Activated naive CD8-positive, alpha-beta T cell treated with anti-CD3 and anti-CD28 coated beads, Interleukin-2, amount 10 ng/mL, durations not matched to agents 7 days and 5 days (primary cell): ENCODE measurements around the gene NOTUM. TPM values are rescaled to one million over a fixed set of nuclear protein-coding genes. Genes with fewer than 3 reads are reported as not detected.

ENCODE experiments used
- ATAC-seq: fragments of 150-1000 bp; cut with Tn5 transposase; one replicate; pipeline ENCODE4 v1.10.0; 2021; ENCODE audit warnings: low read depth, moderate library complexity
- POLR2A ChIA-PET: fragments of 350-600 bp; sonication (Branson Sonifier 250); formaldehyde crosslinking; loops from one replicate; lab custom pipeline; 2021; ENCODE audit warnings: antibody characterized with exemption; lab: Charles Lee
- DNase-seq: peaks from one replicate; pipeline ENCODE4 v3.0.0; 2021
- H3K27ac Mint-ChIP-seq: one replicate; pipeline ENCODE4 v1.8.0; 2022; ENCODE audit warnings: mild to moderate bottlenecking, mixed read lengths
- H3K27me3 Mint-ChIP-seq: one replicate; pipeline ENCODE4 v1.8.0; 2022; ENCODE audit warnings: mild to moderate bottlenecking, moderate library complexity, mixed read lengths
- H3K36me3 Mint-ChIP-seq: one replicate; pipeline ENCODE4 v1.8.0; 2021; ENCODE audit warnings: mild to moderate bottlenecking, mixed read lengths
- H3K4me1 Mint-ChIP-seq: one replicate; pipeline ENCODE4 v1.8.0; 2021; ENCODE audit warnings: mixed read lengths
- H3K4me3 Mint-ChIP-seq: one replicate; pipeline ENCODE4 v1.8.0; 2022; ENCODE audit warnings: mild to moderate bottlenecking, moderate library complexity, mixed read lengths
- H3K9me3 Mint-ChIP-seq: one replicate; pipeline ENCODE4 v1.8.0; 2021; ENCODE audit warnings: mixed read lengths
- total RNA-seq, 2 experiments: library from RNA; stranded (reverse); gene quantifications; one replicate each; pipeline ENCODE4 v1.2.3, GENCODE V29; 2021

NOTUM gene
- total RNA-seq, 2 experiments from 2014 or later = 0.25 to 0.26 TPM

- no peak overlapping the region for H3K27ac Mint-ChIP-seq
- no peaks in the 10 kb centered on the region for H3K36me3 Mint-ChIP-seq
- DNase-seq = no peak
- H3K4me1 Mint-ChIP-seq = peaks cover 22% of the 10 kb centered on the region
- H3K9me3 Mint-ChIP-seq = no peaks in the 10 kb centered on the region
- POLR2A ChIA-PET = interaction anchor here (3.4 to 3.7 kb wide), 2 partner anchors 12 to 37 kb away, joined by 15 to 20 read pairs; partner anchors contain the start of genes ALYREF and ANAPC11
- ATAC-seq = no peak
- peak overlapping the region; percentile 51 for H3K4me3 Mint-ChIP-seq
- H3K27me3 Mint-ChIP-seq = no peaks in the 10 kb centered on the region
Observed at GRCh38 chr17:81929253-81930141, 31.5 kb downstream of the NOTUM start.

- no peaks in the 10 kb centered on the region for H3K9me3 Mint-ChIP-seq
- no peak overlapping the region for H3K27ac Mint-ChIP-seq
- H3K4me1 Mint-ChIP-seq = peaks cover 20% of the 10 kb centered on the region
- no peak for ATAC-seq
- H3K27me3 Mint-ChIP-seq = no peaks in the 10 kb centered on the region
- POLR2A ChIA-PET = interaction anchor here (0.9 to 3.7 kb wide), 6 partner anchors 9 to 245 kb away, joined by 3 to 20 read pairs (median 6); partner anchors contain the start of genes ALYREF, ANAPC11, ARHGDIA and ARL16
- peak overlapping the region; percentile 67 for H3K4me3 Mint-ChIP-seq
- no peak for DNase-seq
- H3K36me3 Mint-ChIP-seq = no peaks in the 10 kb centered on the region
Observed at GRCh38 chr17:81928544-81929252, 32.3 kb downstream of the NOTUM start.

- H3K4me3 Mint-ChIP-seq = peak within 1 kb of the TSS; percentile 91
- POLR2A ChIA-PET = interaction anchor here (0.5 to 3.7 kb wide), 13 partner anchors 10 to 244 kb away, joined by 3 to 20 read pairs (median 4); partner anchors contain the start of genes ALYREF, ANAPC11, ARHGDIA and ARL16
- H3K9me3 Mint-ChIP-seq = no peaks in the 10 kb centered on the region
- ATAC-seq = peak; percentile 72
- H3K4me1 Mint-ChIP-seq = peaks cover 16% of the 10 kb centered on the region
- no peaks in the 10 kb centered on the region for H3K27me3 Mint-ChIP-seq
- no peaks in the 10 kb centered on the region for H3K36me3 Mint-ChIP-seq
- peak within 1 kb of the TSS; percentile 88 for H3K27ac Mint-ChIP-seq
- DNase-seq = peak; percentile 97
Observed at GRCh38 chr17:81927653-81928543, 33.1 kb downstream of the NOTUM start, which contains the start of gene MAFG. TSS of gene MAFG (minus strand) at chr17:81927735. CDS start at chr17:81923185, 4,550 bp downstream.

DNA sequence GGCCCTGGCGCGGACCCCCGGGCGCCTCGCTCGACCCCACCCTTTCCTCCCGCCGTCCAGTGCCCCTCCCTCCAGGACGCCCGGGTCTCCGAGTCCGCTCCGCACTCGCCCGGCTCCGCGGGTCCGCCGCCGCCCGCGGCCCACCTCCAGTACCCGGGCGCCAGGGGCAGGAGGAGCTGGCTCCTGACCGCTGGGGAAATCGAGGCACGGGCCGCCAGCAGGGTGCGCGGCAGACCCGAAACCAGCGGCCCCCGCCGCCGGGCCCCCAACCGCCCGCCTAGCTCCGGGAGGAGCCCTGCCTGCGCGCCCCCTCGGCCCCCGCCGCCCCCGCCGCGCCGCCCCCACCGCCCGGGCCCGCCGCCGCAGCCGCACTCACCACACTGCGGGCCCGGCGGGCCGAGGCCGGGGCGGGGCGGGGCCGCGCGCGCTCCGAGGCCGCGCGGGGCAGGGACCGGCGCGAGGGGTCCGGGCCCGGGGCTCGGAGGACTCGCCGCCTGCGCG lies 33.8 kb downstream of the NOTUM start:
- no peak overlapping the region for H3K4me3 Mint-ChIP-seq
- no peaks in the 10 kb centered on the region for H3K9me3 Mint-ChIP-seq
- no peak overlapping the region for H3K27ac Mint-ChIP-seq
- POLR2A ChIA-PET = interaction anchor here (0.5 to 3.7 kb wide), 14 partner anchors 9 to 119 kb away, joined by 3 to 20 read pairs (median 4); partner anchors contain the start of genes ALYREF, ANAPC11, ARHGDIA and DCXR
- DNase-seq (no peak), ATAC-seq (peak; percentile 4)
- H3K4me1 Mint-ChIP-seq = peaks cover 15% of the 10 kb centered on the region
- no peaks in the 10 kb centered on the region for H3K27me3 Mint-ChIP-seq
- no peaks in the 10 kb centered on the region for H3K36me3 Mint-ChIP-seq

DNA sequence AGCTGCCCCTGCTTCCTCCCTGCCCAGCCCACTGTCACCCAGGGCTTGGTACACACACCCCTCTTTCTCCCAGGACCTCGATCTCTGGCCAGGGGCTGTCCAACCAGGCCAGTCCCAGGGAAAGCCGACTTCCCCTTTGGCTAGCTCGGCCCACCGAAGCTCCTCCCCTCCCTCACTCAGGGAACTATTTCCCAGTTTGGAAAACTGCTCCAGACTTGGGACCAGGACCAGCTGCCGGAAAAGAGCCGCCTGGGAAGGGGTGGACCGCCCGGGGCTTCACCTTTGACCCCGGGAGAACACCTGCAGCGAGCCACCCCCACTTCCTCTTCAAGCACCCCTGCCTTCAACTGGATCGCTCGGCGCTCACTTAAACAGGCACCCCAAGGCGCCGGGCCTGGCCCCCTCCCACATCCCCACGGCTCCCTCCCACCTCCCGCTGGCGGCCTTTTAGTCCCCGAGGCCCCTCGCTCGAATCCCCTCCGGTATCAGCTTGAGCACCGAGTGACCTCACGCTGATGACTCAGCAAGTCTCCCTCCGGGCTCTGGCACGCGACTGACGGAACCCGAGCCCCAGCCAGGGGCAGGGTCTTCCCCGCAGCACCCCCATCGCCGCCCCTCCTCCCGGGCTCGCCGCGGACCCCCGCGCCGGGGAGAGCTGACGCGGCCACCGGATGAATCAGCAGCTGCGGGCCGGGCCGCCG lies 34.4 kb downstream of the NOTUM start:
- Mint-ChIP-seq H3K4me1 (peaks cover 15% of the 10 kb centered on the region), H3K36me3 (no peaks in the 10 kb centered on the region), H3K27me3 (no peaks in the 10 kb centered on the region), H3K4me3 (peak overlapping the region; percentile 91), H3K27ac (peak overlapping the region; percentile 88), H3K9me3 (no peaks in the 10 kb centered on the region)
- POLR2A ChIA-PET = interaction anchor here (0.5 to 3.7 kb wide), 14 partner anchors 9 to 111 kb away, joined by 3 to 20 read pairs (median 5); partner anchors contain the start of genes ALYREF, ANAPC11, ARHGDIA and DCXR
- ATAC-seq = peak; percentile 38
- DNase-seq = peak; percentile 62

- peak; percentile 19 for ATAC-seq
- Mint-ChIP-seq H3K4me3 (peak overlapping the region; percentile 91), H3K27ac (peak overlapping the region; percentile 88), H3K4me1 (peaks cover 15% of the 10 kb centered on the region), H3K36me3 (no peaks in the 10 kb centered on the region), H3K27me3 (no peaks in the 10 kb centered on the region), H3K9me3 (no peaks in the 10 kb centered on the region)
- DNase-seq = no peak
- POLR2A ChIA-PET = interaction anchor here (0.5 to 3.7 kb wide), 9 partner anchors 9 to 112 kb away, joined by 3 to 20 read pairs (median 6); partner anchors contain the start of genes ALYREF, ANAPC11, ARHGDIA and DCXR
Observed at GRCh38 chr17:81925860-81926450, 35.0 kb downstream of the NOTUM start.

DNA sequence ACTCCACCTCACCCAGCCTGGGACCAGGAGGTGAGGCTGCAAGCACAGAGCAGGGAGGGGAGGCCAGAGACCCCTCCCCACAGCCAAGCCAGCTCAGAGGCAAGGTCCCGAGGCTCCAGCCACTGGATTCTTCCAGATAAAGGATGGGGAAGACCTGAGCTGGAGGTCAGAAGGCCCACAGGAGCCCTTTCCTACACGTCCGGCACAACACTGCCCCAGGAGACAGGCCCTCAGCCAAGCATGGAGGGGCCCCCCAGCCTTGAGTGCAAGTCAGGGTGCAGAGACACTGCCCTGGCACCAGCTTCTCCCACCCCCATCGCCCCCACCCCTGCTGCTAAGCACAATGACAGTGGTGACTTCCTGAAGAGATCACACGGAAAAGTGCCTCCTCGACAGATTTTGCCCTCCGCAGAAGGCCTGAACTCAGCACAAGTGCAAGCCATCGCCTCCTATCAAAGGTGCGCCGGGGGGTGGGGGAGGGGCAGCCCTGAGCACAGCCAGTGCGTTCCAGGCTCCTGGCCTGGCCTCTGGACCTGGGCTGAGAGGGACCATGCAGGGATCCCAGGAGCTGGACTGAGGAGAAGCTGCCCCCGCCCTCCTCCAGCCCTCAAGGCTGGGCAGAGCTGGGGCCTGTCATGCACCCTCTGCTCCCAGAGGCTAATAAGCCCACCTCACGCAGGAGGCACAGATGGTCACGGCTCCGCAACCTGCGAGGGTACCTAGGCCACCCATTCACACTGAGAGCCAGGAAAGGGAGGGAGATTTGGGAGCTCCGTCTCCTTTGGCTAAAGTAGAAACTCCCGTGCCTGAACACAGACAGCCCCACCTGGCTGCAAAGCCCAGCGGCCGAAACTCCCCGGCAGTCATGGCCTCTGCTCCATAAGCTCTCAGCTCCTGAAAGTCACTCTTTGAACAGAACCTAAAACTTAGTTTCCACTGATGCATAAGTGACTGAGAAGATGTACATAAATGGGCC lies 36.1 kb downstream of the NOTUM start:
- ATAC-seq (no peak), DNase-seq (no peak)
- H3K36me3 Mint-ChIP-seq = no peaks in the 10 kb centered on the region
- POLR2A ChIA-PET = interaction anchor here (0.8 to 2.1 kb wide), 5 partner anchors 11 to 54 kb away, joined by 3 to 13 read pairs (median 6); partner anchors contain the start of gene ARHGDIA
- H3K9me3 Mint-ChIP-seq = no peaks in the 10 kb centered on the region
- no peaks in the 10 kb centered on the region for H3K27me3 Mint-ChIP-seq
- H3K4me1 Mint-ChIP-seq = peaks cover 15% of the 10 kb centered on the region
- peak overlapping the region; percentile 91 for H3K4me3 Mint-ChIP-seq
- no peak overlapping the region for H3K27ac Mint-ChIP-seq

DNA sequence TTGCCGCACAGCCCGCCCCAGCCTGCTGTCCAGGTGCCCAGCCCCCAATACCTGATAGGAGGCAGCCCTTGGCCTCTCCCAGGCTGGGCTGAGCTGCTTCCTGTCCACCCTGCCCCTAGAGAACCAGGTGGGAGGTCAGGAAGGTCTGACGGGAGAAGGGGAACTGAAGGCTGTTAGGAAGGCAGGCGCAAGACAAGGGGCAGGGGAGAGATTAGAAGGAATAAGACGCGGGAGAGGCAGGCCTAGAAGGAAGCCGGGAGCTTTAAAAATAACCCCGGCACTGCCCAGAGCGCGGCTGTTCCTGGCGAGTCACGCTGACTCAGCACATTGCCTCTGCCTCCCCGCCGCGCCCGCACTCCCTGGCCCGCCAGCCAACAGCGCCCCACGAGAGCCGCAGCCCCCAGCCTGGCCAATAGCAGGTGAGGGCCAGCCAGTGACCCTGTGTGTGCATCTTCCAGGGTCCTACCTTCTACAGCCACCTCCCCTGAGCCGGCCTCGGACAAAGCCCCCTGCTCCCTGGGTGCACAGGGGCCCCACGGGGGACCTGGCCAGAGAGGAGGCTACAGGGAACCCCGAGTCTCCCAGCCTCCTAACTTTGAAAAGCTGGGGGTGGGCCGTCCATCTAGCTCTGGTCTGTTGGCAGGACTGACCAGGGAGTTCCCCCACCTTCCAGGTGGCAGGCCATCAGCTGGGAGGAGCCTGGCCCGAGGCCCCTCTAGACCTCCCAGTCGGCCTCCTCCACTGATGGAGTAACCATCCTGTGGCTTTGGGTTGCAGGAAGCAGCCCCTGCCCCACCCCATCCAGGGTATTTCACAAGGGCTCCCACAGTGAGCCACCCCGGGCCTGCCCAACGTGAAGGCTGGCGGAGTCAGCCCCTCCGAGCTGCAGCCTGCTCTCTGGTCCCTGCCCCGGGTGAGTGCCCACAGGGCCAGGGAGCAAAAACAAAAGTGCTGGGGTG lies 37.4 kb downstream of the NOTUM start:
- Mint-ChIP-seq H3K27me3 (no peaks in the 10 kb centered on the region), H3K27ac (peak overlapping the region; percentile 68), H3K4me1 (peaks cover 15% of the 10 kb centered on the region), H3K9me3 (no peaks in the 10 kb centered on the region), H3K4me3 (no peak overlapping the region), H3K36me3 (no peaks in the 10 kb centered on the region)
- DNase-seq (no peak), ATAC-seq (no peak)
- POLR2A ChIA-PET = interaction anchor here (1.7 kb wide), 1 partner anchor 11 kb away, joined by 3 read pairs; no protein-coding TSS in a partner anchor

- H3K4me3 Mint-ChIP-seq = no peak overlapping the region
- H3K27ac Mint-ChIP-seq = no peak overlapping the region
- POLR2A ChIA-PET = no interaction called here
Observed at GRCh38 chr17:81922566-81923301, 38.3 kb downstream of the NOTUM start.

More at GRCh38 chr17:81922566-81923301, 38.3 kb downstream of the NOTUM start:
- H3K27me3 Mint-ChIP-seq = no peaks in the 10 kb centered on the region
- no peaks in the 10 kb centered on the region for H3K36me3 Mint-ChIP-seq
- no peak for DNase-seq
- H3K9me3 Mint-ChIP-seq = no peaks in the 10 kb centered on the region
- H3K4me1 Mint-ChIP-seq = peaks cover 20% of the 10 kb centered on the region
- ATAC-seq = no peak
